SK-N-SH treated with all-trans-retinoic acid at 6 μM for 48 hours (cell line): ENCODE measurements around the gene HYAL4.

ENCODE experiments used
- ARNTL ChIP-seq: fragments of 450-650 bp; formaldehyde crosslinking; IDR thresholded peaks from 2 replicates; pipeline ENCODE4 v1.5.0; 2020; ENCODE audit warnings: low read depth, mild to moderate bottlenecking, moderate library complexity, borderline replicate concordance
- CSDC2 ChIP-seq: fragments of 250-450 bp; sonication (Bioruptor Pico); IDR thresholded peaks from 2 replicates; pipeline ENCODE4 v1.5.0; 2020; ENCODE audit warnings: mild to moderate bottlenecking, moderate library complexity
- ESRRG ChIP-seq: fragments of 250-450 bp; sonication (Bioruptor Pico); IDR thresholded peaks from 2 replicates; pipeline ENCODE4 v1.6.1; 2021; ENCODE audit warnings: mild to moderate bottlenecking
- GLIS3 ChIP-seq: fragments of 250-450 bp; sonication (Bioruptor Pico); IDR thresholded peaks from 2 replicates; pipeline ENCODE4 v1.5.0; 2020; ENCODE audit warnings: mild to moderate bottlenecking, moderate library complexity
- ISL1 ChIP-seq: fragments of 250-450 bp; sonication (Bioruptor Pico); IDR thresholded peaks from 2 replicates; pipeline ENCODE4 v2.1.2; 2022; ENCODE audit warnings: mild to moderate bottlenecking, moderate library complexity
- PATZ1 ChIP-seq: fragments of 250-450 bp; sonication (Bioruptor Pico); IDR thresholded peaks from 2 replicates; pipeline ENCODE4 v1.8.0; 2020; ENCODE audit warnings: mild to moderate bottlenecking, moderate library complexity, borderline replicate concordance
- POU6F1 ChIP-seq: fragments of 250-450 bp; sonication (Bioruptor Pico); IDR thresholded peaks from 2 replicates; pipeline ENCODE4 v1.8.0; 2021; ENCODE audit warnings: low read depth, mild to moderate bottlenecking, moderate library complexity, borderline replicate concordance
- RARB ChIP-seq: fragments of 250-450 bp; sonication (Bioruptor Pico); IDR thresholded peaks from 2 replicates; pipeline ENCODE4 v1.8.0; 2021; ENCODE audit warnings: mild to moderate bottlenecking, moderate library complexity
- ZFP3 ChIP-seq: fragments of 250-450 bp; sonication (Bioruptor Pico); IDR thresholded peaks from 2 replicates; pipeline ENCODE4 v1.5.0; 2020; ENCODE audit warnings: mild to moderate bottlenecking, moderate library complexity
- ZFP30 ChIP-seq: fragments of 450-650 bp; formaldehyde crosslinking; IDR thresholded peaks from 2 replicates; pipeline ENCODE4 v1.5.0; 2022; ENCODE audit warnings: mild to moderate bottlenecking, moderate library complexity
- ZNF70 ChIP-seq: fragments of 450-650 bp; formaldehyde crosslinking; IDR thresholded peaks from 2 replicates; pipeline ENCODE4 v1.5.0; 2020; ENCODE audit warnings: mild to moderate bottlenecking, moderate library complexity
- ZNF8 ChIP-seq: fragments of 450-650 bp; formaldehyde crosslinking; IDR thresholded peaks from 2 replicates; pipeline ENCODE4 v1.5.0; 2020; ENCODE audit warnings: mild to moderate bottlenecking, moderate library complexity

GRCh38 chr7:123796568-123796967 is 48.4 kb upstream of the HYAL4 start:
- TF ChIP-seq ARNTL (CRISPR knock-in tag) (no peak), POU6F1 (CRISPR knock-in tag) (no peak), PATZ1 (no peak), CSDC2 (CRISPR knock-in tag) (no peak), ZFP30 (CRISPR knock-in tag) (no peak), RARB (CRISPR knock-in tag) (no peak), ZFP3 (CRISPR knock-in tag) (no peak), GLIS3 (CRISPR knock-in tag) (no peak), ISL1 (CRISPR knock-in tag) (no peak), ZNF70 (CRISPR knock-in tag) (no peak), ESRRG (CRISPR knock-in tag) (no peak), ZNF8 (no peak)
